CD14-positive monocyte (primary cell): Measurements from ENCODE around the gene SLC37A1. TPM values are rescaled to one million over a fixed set of nuclear protein-coding genes. Genes with fewer than 3 reads are reported as not detected.
A peak's percentile ranks its signal among the peaks of the same experiment; 100 is the strongest.

ENCODE experiments used
- DNase-seq, 3 donors: peaks; one replicate each; pipeline ENCODE4 v3.0.0-alpha.2; 2011 to 2022
- H2AFZ ChIP-seq: 2 replicates; pipeline ENCODE4 v1.6.0; 2012; ENCODE audit warnings: mild to moderate bottlenecking, low read depth, low read length, inconsistent platforms; ENCODE audit not compliant: insufficient read depth, poor library complexity, severe bottlenecking
- H3K27ac ChIP-seq, 2 donors: 1 replicate in 1 of 2; 2 replicates in 1 of 2; pipeline ENCODE4 v1.5.1; 2012 to 2013; ENCODE audit warnings: low read length in 2 of 2, control low read depth in 1 of 2, inconsistent platforms in 1 of 2, low read depth in 1 of 2, mild to moderate bottlenecking in 1 of 2
- H3K27me3 ChIP-seq, 2 donors: one replicate each; pipeline versions ENCODE4 v1.6.0 to v1.6.1; 2011 to 2013; ENCODE audit warnings: low read length in 2 of 2; ENCODE audit not compliant: control insufficient read depth in 2 of 2, insufficient read depth in 2 of 2
- H3K36me3 ChIP-seq, 2 donors: replicated peaks in 1 of 2; 1 replicate in 1 of 2; 2 replicates in 1 of 2; pipeline versions ENCODE4 v1.5.1 to v1.6.1; 2012 to 2013; ENCODE audit warnings: low read length in 2 of 2, control low read depth in 1 of 2, inconsistent platforms in 1 of 2, mild to moderate bottlenecking in 1 of 2; ENCODE audit not compliant: insufficient read depth in 2 of 2, control insufficient read depth in 1 of 2
- H3K4me1 ChIP-seq, 2 donors: 1 replicate in 1 of 2; 2 replicates in 1 of 2; pipeline versions ENCODE4 v1.5.1 to v1.6.1; 2012 to 2013; ENCODE audit warnings: low read length in 2 of 2, control low read depth in 1 of 2, inconsistent platforms in 1 of 2, mild to moderate bottlenecking in 1 of 2, moderate library complexity in 1 of 2; ENCODE audit not compliant: insufficient read depth in 2 of 2, control insufficient read depth in 1 of 2
- H3K4me2 ChIP-seq: replicated peaks from 2 replicates; pipeline ENCODE3; 2012; ENCODE audit warnings: low read length, moderate library complexity, mild to moderate bottlenecking; ENCODE audit not compliant: poor library complexity, severe bottlenecking; ENCODE audit errors: extremely low read depth
- H3K4me3 ChIP-seq, 3 experiments: fragments of 200-600 bp in 1 of 3; sonication (generic) in 1 of 3; replicated peaks in 1 of 3; 1 replicate in 2 of 3; 2 replicates in 1 of 3; pipeline ENCODE4 v1.5.1; 2011 to 2013; ENCODE audit warnings: low read length in 3 of 3, mild to moderate bottlenecking in 3 of 3, control low read depth in 2 of 3, low read depth in 2 of 3, inconsistent platforms in 1 of 3, moderate library complexity in 1 of 3
- H3K79me2 ChIP-seq: 2 replicates; pipeline ENCODE4 v1.6.0; 2012; ENCODE audit warnings: mild to moderate bottlenecking, control low read depth, inconsistent platforms, low read length, moderate library complexity; ENCODE audit not compliant: insufficient read depth
- H3K9ac ChIP-seq: 2 replicates; pipeline ENCODE4 v1.6.0; 2017; ENCODE audit warnings: low read length, mild to moderate bottlenecking; ENCODE audit not compliant: insufficient read depth, poor library complexity, severe bottlenecking
- H3K9me3 ChIP-seq, 2 donors: replicated peaks in 1 of 2; 1 replicate in 1 of 2; 2 replicates in 1 of 2; pipeline versions ENCODE4 v1.5.1 to v1.6.1; 2012 to 2013; ENCODE audit warnings: low read length in 2 of 2, control low read depth in 1 of 2; ENCODE audit not compliant: control insufficient read depth in 1 of 2, insufficient read depth in 1 of 2
- H4K20me1 ChIP-seq: 2 replicates; pipeline ENCODE4 v1.6.0; 2012; ENCODE audit warnings: mild to moderate bottlenecking, low read length, control low read depth, moderate library complexity; ENCODE audit not compliant: insufficient read depth
- H3K27ac Mint-ChIP-seq, 7 donors: one replicate each; pipeline ENCODE4 v1.8.0; 2020; ENCODE audit warnings: mild to moderate bottlenecking in 7 of 7, mixed read lengths in 7 of 7, moderate library complexity in 6 of 7, inconsistent platforms in 2 of 7
- H3K27me3 Mint-ChIP-seq, 3 donors: one replicate each; pipeline ENCODE4 v1.8.0; 2021 to 2022; ENCODE audit warnings: low read depth in 3 of 3, mild to moderate bottlenecking in 3 of 3, mixed read lengths in 3 of 3, moderate library complexity in 3 of 3, inconsistent platforms in 1 of 3
- H3K36me3 Mint-ChIP-seq, 2 donors: one replicate each; pipeline ENCODE4 v1.8.0; 2020; ENCODE audit warnings: mixed read lengths in 2 of 2, inconsistent platforms in 1 of 2, mild to moderate bottlenecking in 1 of 2
- H3K4me1 Mint-ChIP-seq: one replicate; pipeline ENCODE4 v1.8.0; 2020; ENCODE audit warnings: mild to moderate bottlenecking, mixed read lengths
- H3K4me3 Mint-ChIP-seq, 2 donors: one replicate each; pipeline ENCODE4 v1.8.0; 2020; ENCODE audit warnings: mild to moderate bottlenecking in 2 of 2, mixed read lengths in 2 of 2, moderate library complexity in 1 of 2
- H3K9me3 Mint-ChIP-seq, 7 donors: one replicate each; pipeline ENCODE4 v1.8.0; 2020 to 2022; ENCODE audit warnings: mixed read lengths in 7 of 7, mild to moderate bottlenecking in 6 of 7, moderate library complexity in 6 of 7, inconsistent platforms in 2 of 7
- WGBS: methylation state at CpG from one replicate; pipeline ENCODE4 v1.1.5; 2013; ENCODE audit warnings: missing lambda C conversion rate; ENCODE audit not compliant: insufficient coverage; 5-methylcytosine and 5-hydroxymethylcytosine counted together
- intact Hi-C, 2 donors: fragments of 100-400 bp; cut with micrococcal nuclease; formaldehyde crosslinking; loops; one replicate each; pipeline versions ENCODE4 v1.15.0 to v1.15.1; 2023
- polyA plus RNA-seq, 3 donors: library from polyadenylated mRNA; depleted of rRNA in 1 of 3; unstranded in 2 of 3; stranded (reverse) in 1 of 3; fragments of 300-500 nt in 2 of 3; fragments of >200 nt in 1 of 3; fragmentation: Illumina TruSeq in 2 of 3; gene quantifications; 1 replicate in 2 of 3; 2 replicates in 1 of 3; pipeline ENCODE4 v1.2.3, GENCODE V29; 2012 to 2021
- TF ChIP-seq, protein P1 (sequence below): fragments of 200-600 bp; IDR thresholded peaks from one replicate; pipeline ENCODE4 v1.8.0; 2022; ENCODE audit warnings: antibody characterized with exemption, mild to moderate bottlenecking

SLC37A1 gene
- polyA plus RNA-seq, 3 donors = 2.7 to 12.4 (median 4.3) TPM

- H3K27me3 Mint-ChIP-seq = peaks cover 2 to 4% (median 2%) of the 10 kb centered on the region in 3 donors
- Histone ChIP-seq H3K36me3 (no peaks in the 10 kb centered on the region), H3K27me3 (peaks cover 0 to 3% of the 10 kb centered on the region in 2 donors), H3K27ac (no peak overlapping the region), H3K9me3 (no peaks in the 10 kb centered on the region), H3K9ac (no peak overlapping the region), H2AFZ (no peak overlapping the region), H3K79me2 (no peaks in the 10 kb centered on the region), H3K4me3 (no peak overlapping the region), H4K20me1 (no peaks in the 10 kb centered on the region), H3K4me2 (no peak overlapping the region), H3K4me1 (peaks cover 6 to 9% of the 10 kb centered on the region in 2 donors)
- H3K4me1 Mint-ChIP-seq = peaks cover 12% of the 10 kb centered on the region
- no peak overlapping the region for H3K27ac Mint-ChIP-seq
- peaks cover 0 to 7% (median 6%) of the 10 kb centered on the region in 7 donors for H3K9me3 Mint-ChIP-seq
- no peak overlapping the region for H3K4me3 Mint-ChIP-seq
- WGBS = no CpG with 5 or more reads among the region's 1 CpG
- H3K36me3 Mint-ChIP-seq = no peaks in the 10 kb centered on the region
- intact Hi-C loops = no loop called here
- TF ChIP-seq, protein P1, sequence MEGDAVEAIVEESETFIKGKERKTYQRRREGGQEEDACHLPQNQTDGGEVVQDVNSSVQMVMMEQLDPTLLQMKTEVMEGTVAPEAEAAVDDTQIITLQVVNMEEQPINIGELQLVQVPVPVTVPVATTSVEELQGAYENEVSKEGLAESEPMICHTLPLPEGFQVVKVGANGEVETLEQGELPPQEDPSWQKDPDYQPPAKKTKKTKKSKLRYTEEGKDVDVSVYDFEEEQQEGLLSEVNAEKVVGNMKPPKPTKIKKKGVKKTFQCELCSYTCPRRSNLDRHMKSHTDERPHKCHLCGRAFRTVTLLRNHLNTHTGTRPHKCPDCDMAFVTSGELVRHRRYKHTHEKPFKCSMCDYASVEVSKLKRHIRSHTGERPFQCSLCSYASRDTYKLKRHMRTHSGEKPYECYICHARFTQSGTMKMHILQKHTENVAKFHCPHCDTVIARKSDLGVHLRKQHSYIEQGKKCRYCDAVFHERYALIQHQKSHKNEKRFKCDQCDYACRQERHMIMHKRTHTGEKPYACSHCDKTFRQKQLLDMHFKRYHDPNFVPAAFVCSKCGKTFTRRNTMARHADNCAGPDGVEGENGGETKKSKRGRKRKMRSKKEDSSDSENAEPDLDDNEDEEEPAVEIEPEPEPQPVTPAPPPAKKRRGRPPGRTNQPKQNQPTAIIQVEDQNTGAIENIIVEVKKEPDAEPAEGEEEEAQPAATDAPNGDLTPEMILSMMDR = no peak
- DNase-seq = no peak
Observed at GRCh38 chr21:42491328-42491727, 22.3 kb upstream of the SLC37A1 start.

DNA sequence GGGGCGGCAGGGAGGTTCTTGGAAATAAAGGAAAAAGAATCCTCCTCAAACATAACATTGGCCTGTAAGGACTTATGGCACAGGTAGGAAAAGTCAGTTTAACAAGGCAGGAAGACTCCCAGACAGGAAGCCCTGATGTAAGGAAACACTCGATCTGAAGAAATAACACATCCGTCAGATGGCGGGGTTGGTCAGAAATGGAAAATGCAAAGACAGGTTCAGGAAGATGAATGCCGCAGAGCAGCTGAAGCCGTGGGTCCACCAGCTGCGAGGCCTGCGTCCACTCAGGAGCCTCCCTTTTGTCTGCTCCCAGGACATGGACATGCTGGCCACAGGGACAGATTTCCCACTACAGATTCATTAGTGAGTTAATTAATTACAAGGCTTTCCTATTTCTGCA is 21.5 kb upstream of the SLC37A1 start:
- Histone ChIP-seq H3K9ac (no peak overlapping the region), H3K79me2 (no peaks in the 10 kb centered on the region), H2AFZ (no peak overlapping the region), H3K27ac (no peak overlapping the region), H3K4me3 (no peak overlapping the region), H3K4me1 (peaks cover 13 to 17% of the 10 kb centered on the region in 2 donors), H3K36me3 (no peaks in the 10 kb centered on the region), H4K20me1 (no peaks in the 10 kb centered on the region), H3K9me3 (no peaks in the 10 kb centered on the region), H3K4me2 (no peak overlapping the region), H3K27me3 (peaks cover 0 to 3% of the 10 kb centered on the region in 2 donors)
- DNase-seq = no peak
- Mint-ChIP-seq H3K27me3 (peaks cover 2 to 4% (median 2%) of the 10 kb centered on the region in 3 donors), H3K36me3 (no peaks in the 10 kb centered on the region), H3K4me3 (no peak overlapping the region), H3K9me3 (peaks cover 0 to 6% (median 4%) of the 10 kb centered on the region in 7 donors), H3K27ac (peak overlapping the region in 1 of 7 donors; percentile 62), H3K4me1 (peaks cover 18% of the 10 kb centered on the region)
- intact Hi-C loops = no loop called here
- TF ChIP-seq, protein P1 = no peak
- WGBS = 0% methylated on average over 7 of the region's 8 CpGs
